ENCODE measurements around the gene LONP2.
"Not testable (repeated sequence)": the region's sequence is repeated elsewhere in the genome, so short reads cannot be mapped to it uniquely, and the experiment has no call there.

Gene LONP2

DNA sequence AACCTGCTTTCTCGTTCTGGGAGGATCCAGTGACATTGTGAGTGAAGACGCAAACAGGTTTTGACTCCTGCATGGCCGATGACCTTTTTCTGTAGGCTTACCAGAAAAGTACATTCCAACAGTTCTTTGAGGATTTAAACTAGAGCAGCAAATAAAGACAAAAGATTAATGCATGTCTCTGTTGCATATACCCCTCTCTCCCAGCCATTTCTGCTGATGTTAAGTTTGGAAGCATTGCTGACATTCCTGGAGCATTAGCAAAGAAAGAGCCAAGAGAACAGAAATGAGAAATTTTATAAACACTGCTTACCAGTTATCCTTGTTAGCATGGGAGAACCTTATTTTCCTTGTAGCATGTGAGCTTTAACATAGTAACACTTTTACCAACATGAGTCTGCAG, 91.9 kb downstream of the LONP2 start:
- no peak for DNase-seq (ENCODE audit: low spot score)

GRCh38 chr16:48340054-48340453, 96.0 kb downstream of the LONP2 start:
- no peak for DNase-seq (ENCODE audit: low spot score)

GRCh38 chr16:48342591-48342990, 98.5 kb downstream of the LONP2 start:
- no peak for DNase-seq (ENCODE audit: low spot score)

GRCh38 chr16:48347191-48347865, 103.2 kb downstream of the LONP2 start:
- DNase-seq (ENCODE audit: low spot score): no peak

DNA sequence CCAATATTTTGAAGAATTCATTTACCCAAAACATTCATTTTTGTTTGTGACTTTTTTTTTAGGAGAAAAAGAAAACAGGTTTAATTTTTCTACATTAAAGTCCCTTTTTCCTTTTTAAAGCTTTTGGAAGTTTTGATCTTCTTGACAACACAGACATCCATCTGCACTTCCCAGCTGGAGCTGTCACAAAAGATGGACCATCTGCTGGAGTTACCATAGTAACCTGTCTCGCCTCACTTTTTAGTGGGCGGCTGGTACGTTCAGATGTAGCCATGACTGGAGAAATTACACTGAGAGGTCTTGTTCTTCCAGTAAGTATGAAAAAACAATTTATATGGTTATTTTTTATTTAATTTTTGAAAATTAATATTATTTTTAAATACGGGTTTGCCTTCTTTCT, 103.9 kb downstream of the LONP2 start:
- no peak for DNase-seq (ENCODE audit: low spot score)

DNA sequence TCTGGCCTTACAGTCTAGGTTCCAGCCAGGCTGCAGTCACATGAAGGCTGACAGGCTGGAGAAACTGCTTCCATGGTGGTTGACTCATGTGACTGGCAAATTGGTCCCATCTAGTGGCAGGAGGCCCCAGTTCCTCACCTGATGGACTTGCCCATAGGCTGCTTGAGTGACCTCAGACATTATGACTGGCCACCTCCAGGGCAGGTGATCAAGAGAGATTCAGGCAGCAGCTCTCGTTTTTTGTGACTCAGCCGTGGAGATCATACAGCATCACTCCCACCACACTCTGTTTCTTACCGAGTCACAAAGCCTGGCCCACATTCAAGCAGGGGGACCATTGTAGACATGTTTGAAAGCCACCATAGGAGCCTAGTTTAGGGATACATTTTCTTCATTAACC, 106.6 kb downstream of the LONP2 start:
- DNase-seq (ENCODE audit: low spot score): no peak

- DNase-seq (ENCODE audit: low spot score): no peak
These were observed 108.7 kb downstream of the LONP2 start for GRCh38 chr16:48352648-48353390.

DNA sequence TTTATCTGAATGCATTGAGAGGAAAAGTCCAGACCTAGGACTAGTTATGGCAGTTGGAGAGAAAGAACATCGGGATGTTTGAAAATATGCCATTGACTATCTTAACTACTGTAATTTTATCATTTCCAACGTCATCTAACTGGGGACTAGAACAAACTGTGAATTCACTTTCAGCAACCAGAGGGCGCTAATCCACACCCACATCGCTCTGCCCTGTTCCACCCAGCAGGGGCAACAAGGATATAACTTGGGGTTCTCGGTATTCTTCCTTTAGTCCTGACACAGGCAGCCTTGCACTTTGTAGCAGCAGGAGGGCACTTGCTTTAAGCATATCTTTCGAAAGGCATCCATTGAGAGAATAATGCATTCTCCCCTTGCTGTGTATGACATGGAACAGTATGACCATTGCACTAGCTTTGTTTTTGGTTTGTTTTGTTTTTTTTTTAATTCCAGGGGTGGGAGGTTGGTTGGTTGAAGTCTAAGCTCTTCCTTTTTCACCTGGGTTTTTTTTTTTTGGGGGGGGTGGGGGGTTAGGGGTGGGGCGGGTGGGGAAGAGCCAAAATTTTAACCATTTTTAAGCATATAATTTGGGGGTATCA, 109.6 kb downstream of the LONP2 start:
- DNase-seq (ENCODE audit: low spot score): peak; percentile 57

- DNase-seq (ENCODE audit: low spot score): not testable (repeated sequence)
These were observed 110.3 kb downstream of the LONP2 start for GRCh38 chr16:48354385-48354784.

GRCh38 chr16:48354877-48355855, 111.1 kb downstream of the LONP2 start:
- DNase-seq (ENCODE audit: low spot score): no peak

DNA sequence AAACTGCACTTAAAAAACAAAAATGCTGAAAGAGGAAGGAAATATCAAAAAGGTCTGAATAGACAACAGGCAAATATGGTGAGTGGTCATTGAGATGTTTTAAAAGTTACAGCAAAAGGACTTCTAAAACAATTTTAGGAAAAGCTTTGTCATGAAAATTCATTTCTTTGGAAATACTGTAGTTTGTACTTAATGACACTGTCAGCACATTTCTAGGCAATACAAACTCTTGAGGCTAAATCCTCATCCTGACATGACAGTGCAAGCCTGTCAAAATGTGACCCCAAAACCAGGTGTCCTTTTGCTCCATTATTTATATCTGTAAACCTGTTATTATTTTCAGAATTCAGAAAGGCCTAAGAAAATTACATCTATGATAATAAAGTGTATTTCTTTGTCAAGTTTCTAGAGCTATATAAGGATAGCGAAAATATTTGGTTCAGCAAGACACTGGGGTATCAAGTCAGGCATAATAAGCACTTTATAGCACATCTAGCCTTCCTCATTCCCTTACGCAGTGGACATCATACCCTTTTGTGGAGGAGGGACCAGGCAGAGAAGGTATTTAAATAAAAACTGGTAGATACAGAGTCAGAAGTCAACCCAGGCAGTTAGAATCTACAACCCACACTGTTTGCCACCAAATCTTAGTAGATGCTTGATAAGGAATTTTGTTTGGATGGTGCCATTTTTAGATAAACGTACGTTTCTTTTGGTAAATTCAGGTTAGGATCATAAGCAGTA, 112.7 kb downstream of the LONP2 start:
- no peak for DNase-seq (ENCODE audit: low spot score)

DNA sequence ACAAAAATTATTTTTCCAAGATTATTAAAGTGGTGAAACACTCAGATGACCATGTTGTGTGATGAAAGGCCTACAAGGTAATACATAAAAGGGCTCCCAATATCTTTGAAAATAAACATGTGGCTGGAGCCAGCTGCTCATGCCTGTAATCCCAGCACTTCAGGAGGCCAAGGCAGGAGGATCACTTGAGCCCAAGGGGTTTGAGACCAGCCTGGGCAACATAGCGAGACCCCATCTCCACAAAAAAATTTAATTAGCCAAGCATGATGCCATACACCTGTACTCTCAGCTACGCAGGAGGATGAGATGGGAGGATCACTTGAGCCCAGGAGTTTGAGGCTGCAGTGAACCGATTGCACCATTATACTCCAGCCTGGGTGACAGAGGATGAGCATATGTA, 114.3 kb downstream of the LONP2 start:
- DNase-seq (ENCODE audit: low spot score): no peak

DNA sequence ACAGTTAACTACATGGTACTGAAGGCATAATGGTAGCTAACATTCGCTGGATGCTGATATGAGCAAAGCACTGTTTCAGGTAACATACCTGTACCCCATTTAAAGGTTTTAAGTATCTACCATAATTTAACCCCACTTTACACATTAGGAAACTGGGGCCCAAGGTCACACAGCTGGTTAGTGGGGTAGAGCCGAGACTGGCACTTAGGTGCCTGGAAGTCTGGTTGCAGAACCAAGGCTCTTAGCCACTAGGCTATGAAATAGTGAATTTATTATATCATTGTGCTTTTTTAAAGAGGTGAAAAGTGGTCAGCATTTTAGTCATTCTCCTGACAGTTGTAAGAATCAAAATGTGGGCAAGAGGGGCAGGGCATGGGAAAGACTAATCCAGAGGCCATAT, 115.9 kb downstream of the LONP2 start:
- DNase-seq (ENCODE audit: low spot score): no peak

DNA sequence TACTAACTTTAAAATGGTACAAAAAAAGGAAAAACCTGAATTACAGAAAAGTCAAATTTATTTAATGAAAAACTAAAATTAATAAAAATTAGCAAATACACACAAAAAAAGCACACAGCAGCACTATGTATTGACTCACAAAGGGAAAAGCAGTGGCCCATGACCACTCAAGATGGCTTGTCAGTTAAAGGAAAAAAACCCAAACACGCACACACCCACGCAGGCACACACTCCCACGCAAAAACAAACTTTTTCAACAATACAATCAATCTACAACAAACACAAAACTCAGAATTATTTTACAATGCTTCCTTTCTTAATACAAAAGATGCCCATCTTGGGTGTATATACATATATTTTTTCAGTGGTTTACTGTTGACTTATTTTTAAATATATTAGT, 116.9 kb downstream of the LONP2 start:
- DNase-seq (ENCODE audit: low spot score): no peak

DNA sequence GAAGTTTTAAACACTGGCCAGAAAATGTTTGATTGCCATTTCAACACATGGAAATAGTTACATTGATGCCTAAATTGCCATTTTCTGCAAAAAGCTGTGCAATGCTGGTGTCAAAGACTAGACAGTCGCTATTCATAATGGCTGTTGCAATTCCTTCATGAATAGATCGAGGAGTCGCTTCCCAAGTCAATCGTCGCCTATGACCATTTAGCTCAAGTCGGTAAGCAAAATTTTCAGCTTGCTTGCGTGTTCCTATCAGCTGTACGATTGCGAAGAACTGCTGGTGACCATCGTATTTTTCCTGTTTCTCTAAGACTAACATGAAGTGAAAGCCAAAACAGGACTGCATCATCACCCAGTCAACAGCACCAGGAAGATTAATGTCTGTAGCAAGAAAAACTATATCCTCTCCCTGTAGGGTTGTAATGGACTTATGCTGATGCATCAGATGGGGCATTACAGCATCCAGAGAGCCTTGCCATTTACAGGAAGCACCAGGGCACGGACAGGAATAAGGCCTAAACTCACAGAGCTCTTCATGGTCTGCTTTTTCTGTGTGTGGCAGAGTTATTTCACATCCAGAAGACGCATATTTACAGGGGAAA, 117.5 kb downstream of the LONP2 start:
- no peak for DNase-seq (ENCODE audit: low spot score)

DNA sequence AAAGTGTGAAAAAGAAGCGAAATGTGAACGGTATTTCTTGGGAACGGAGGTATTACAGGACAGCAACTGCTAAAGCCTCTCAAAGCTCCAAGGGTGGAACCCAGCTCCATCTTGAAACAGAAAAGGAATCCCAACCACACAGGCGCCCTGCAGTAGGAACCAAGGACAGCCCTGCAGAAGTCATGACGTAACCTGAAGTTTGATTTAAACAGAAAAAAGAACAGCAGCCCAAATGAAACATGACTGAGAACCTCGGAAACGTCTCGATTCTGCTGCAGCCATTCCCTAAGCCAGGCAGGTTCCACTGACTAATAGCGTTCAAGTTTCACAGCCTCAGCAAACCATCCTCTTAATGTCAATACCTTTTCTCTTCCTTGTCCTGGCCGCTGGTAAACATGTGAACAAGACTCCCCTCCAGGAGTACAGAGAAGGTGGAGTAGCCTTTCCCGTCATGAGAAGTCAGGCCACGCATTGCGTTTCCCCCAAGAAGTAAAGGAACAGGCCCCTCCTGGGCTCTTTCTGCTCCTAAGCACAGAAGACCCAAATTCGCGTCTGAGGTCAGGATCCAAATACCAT, 121.0 kb downstream of the LONP2 start:
- DNase-seq (ENCODE audit: low spot score): no peak

DNA sequence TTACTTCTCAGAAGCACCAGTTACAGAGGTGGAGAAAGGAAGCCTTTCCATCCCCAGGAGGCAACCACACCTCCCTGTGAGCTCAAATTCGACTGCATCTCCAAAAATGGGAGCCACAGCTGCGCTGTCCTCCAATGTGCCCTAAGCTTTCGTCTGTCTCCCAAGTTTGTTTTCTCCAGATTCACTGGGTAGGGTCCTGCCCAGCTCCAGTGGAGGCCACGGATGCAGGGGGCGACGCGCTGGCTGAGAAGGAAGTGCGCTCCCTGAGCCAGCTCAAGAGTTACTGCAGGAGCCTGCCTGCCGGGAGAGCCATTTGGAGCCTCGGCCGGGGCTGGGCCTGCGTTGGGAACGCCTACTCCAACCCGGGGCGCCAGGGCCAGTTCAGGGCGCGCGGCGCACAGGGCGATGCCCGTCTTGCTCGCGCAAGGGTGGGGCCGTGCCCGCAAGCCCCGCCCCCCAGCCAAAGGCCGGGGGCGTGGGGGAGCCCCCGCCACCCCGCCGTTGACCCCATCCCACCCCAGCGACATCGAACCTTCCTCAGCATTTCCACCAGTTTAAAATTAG, 121.6 kb downstream of the LONP2 start:
- peak; percentile 39 for DNase-seq (ENCODE audit: low spot score)

DNA sequence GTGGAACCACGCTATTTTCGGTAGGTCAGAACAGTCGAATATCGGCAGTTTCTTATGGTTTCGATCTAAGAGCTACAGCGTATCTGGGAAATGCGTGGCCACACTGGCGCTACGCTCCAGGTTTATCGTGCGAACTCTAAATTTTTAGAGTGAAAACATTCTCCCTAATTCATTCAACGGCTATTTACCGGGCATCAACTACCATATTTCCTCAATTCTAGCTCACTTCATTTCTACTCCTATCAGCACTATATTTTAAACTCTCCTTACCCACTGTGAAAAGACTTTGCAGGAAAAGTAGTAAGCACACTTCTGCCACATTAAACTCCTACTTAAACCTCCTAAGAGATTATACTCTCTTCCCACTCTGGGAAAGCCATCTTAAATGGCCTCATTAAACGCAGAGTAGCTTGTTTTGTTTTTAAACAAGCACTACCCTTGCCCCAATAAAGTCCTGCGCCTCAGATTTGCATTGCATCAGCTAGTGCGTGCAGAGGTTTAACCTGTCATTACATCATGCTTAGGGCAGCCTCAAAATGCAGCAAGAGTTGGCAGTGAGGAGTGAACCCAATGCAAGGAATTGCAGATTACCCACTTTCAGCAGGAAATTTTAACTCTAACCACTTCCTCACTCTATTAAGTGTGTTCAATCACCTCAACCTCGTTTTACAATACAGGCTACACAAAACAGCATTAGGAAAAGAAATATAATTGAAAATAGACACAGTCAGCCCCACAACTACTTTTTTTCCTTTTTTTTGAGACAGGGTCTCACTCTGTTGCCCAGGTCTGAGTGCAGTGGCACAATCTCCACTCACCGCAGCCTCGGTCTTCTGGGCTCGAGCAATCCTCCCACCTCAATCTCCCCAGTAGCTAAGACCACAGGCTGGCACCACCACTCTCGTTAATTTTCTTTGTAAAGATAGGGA, 122.3 kb downstream of the LONP2 start:
- DNase-seq (ENCODE audit: low spot score): no peak

DNA sequence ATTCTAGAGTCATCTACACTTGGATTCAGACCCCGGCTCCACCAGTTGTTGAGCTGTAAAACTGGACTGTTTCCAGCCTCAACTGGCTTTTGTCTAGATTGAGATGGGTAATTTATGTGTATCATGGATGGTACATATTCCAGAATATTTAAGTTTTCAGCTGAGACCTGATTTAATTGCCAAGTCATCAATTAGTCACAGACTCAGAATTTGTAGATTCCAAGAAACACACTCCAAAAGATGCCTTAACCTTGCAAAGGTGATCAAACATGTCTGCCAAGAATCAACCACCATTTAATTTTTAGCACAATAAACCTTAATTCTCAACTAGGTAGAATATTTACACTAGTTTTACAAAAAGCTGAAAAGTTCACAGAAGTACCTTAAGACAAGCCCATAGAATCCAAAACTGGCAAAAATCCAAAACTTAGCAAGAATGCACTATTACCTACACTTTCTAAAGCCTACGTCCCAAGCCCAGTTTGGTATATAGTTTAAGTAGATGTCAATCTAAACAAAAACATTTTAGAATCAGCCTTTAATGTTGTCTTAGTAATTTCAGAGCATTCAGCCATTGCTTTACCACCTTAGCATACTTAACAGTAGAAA, 123.4 kb downstream of the LONP2 start:
- no peak for DNase-seq (ENCODE audit: low spot score)

Data from COLO829 (cell line).